Mesenchymal stem cell (in vitro differentiated cells and primary cell): Measurements from ENCODE around the gene ATP5MG.
A peak's percentile ranks its signal among the peaks of the same experiment; 100 is the strongest.

Experiments used
- DNase-seq: peaks from one replicate; pipeline ENCODE4 v3.0.0-alpha.2; 2013
- H2AFZ ChIP-seq: one replicate; pipeline ENCODE4 v1.6.1; 2013; ENCODE audit warnings: low read depth, mild to moderate bottlenecking, control low read depth, inconsistent platforms, low read length, moderate library complexity
- H2AK5ac ChIP-seq: 2 replicates; pipeline ENCODE4 v1.6.1; 2013; ENCODE audit warnings: low read length, moderate library complexity, mild to moderate bottlenecking, inconsistent platforms; ENCODE audit not compliant: severe bottlenecking
- H2BK120ac ChIP-seq: one replicate; pipeline ENCODE4 v1.6.1; 2013; ENCODE audit warnings: low read depth, mild to moderate bottlenecking, inconsistent platforms, low read length, moderate library complexity
- H2BK12ac ChIP-seq, 2 experiments: one replicate each; pipeline ENCODE4 v1.6.1; 2013; ENCODE audit warnings: inconsistent platforms in 2 of 2, low read length in 2 of 2, mild to moderate bottlenecking in 2 of 2, moderate library complexity in 2 of 2, control low read depth in 1 of 2
- H2BK15ac ChIP-seq: one replicate; pipeline ENCODE4 v1.6.1; 2013; ENCODE audit warnings: mild to moderate bottlenecking, low read depth, inconsistent platforms; ENCODE audit not compliant: poor library complexity, severe bottlenecking
- H2BK5ac ChIP-seq: 2 replicates; pipeline ENCODE4 v1.6.1; 2013; ENCODE audit warnings: low read depth, mild to moderate bottlenecking, low read length, control low read depth, inconsistent platforms; ENCODE audit not compliant: poor library complexity, severe bottlenecking
- H3K14ac ChIP-seq, 2 experiments: one replicate each; pipeline ENCODE4 v1.6.1; 2013; ENCODE audit warnings: inconsistent platforms in 2 of 2, low read length in 2 of 2, control low read depth in 1 of 2, mild to moderate bottlenecking in 1 of 2, moderate library complexity in 1 of 2
- H3K18ac ChIP-seq, 2 experiments: one replicate each; pipeline ENCODE4 v1.6.1; 2013; ENCODE audit warnings: inconsistent platforms in 2 of 2, low read length in 2 of 2, control low read depth in 1 of 2, low read depth in 1 of 2, mild to moderate bottlenecking in 1 of 2
- H3K23ac ChIP-seq, 2 experiments: one replicate each; pipeline ENCODE4 v1.6.1; 2013; ENCODE audit warnings: inconsistent platforms in 2 of 2, low read length in 2 of 2, mild to moderate bottlenecking in 2 of 2, moderate library complexity in 2 of 2, control low read depth in 1 of 2
- H3K27ac ChIP-seq: 2 replicates; pipeline ENCODE4 v1.5.1; 2013; ENCODE audit warnings: mild to moderate bottlenecking, moderate library complexity, low read length, control low read depth, inconsistent platforms; ENCODE audit not compliant: poor library complexity, severe bottlenecking
- H3K27me3 ChIP-seq, 2 experiments: 2 replicates each; pipeline versions ENCODE4 v1.6.1 to v1.7.0; 2013; ENCODE audit warnings: low read length in 2 of 2, mild to moderate bottlenecking in 2 of 2, moderate library complexity in 2 of 2, control low read depth in 1 of 2, inconsistent platforms in 1 of 2; ENCODE audit not compliant: control insufficient read depth in 1 of 2, insufficient read depth in 1 of 2
- H3K36me3 ChIP-seq, 2 experiments: 2 replicates each; pipeline versions ENCODE4 v1.6.1 to v1.7.0; 2013; ENCODE audit warnings: low read length in 2 of 2, control low read depth in 1 of 2, inconsistent platforms in 1 of 2, low read depth in 1 of 2, mild to moderate bottlenecking in 1 of 2; ENCODE audit not compliant: insufficient read depth in 2 of 2, control insufficient read depth in 1 of 2
- H3K4ac ChIP-seq, 2 experiments: one replicate each; pipeline ENCODE4 v1.6.1; 2013; ENCODE audit warnings: inconsistent platforms in 2 of 2, low read length in 2 of 2, mild to moderate bottlenecking in 2 of 2, moderate library complexity in 2 of 2, control low read depth in 1 of 2, low read depth in 1 of 2
- H3K4me1 ChIP-seq: 2 replicates; pipeline ENCODE4 v1.6.1; 2013; ENCODE audit warnings: low read depth, low read length, control low read depth; ENCODE audit not compliant: control insufficient read depth, insufficient read depth
- H3K4me2 ChIP-seq: 2 replicates; pipeline ENCODE4 v1.6.1; 2013; ENCODE audit warnings: low read length, mild to moderate bottlenecking, inconsistent platforms; ENCODE audit not compliant: poor library complexity, severe bottlenecking
- H3K4me3 ChIP-seq, 2 experiments: 2 replicates each; pipeline versions ENCODE4 v1.5.1 to v1.7.0; 2013; ENCODE audit warnings: low read length in 2 of 2, mild to moderate bottlenecking in 2 of 2, control low read depth in 1 of 2, low read depth in 1 of 2; ENCODE audit not compliant: insufficient read depth in 1 of 2
- H3K79me1 ChIP-seq: replicated peaks from 2 replicates; pipeline ENCODE4 v1.6.1; 2013; ENCODE audit warnings: mild to moderate bottlenecking, control low read depth, low read length, inconsistent platforms; ENCODE audit not compliant: poor library complexity, severe bottlenecking
- H3K9ac ChIP-seq: 2 replicates; pipeline ENCODE4 v1.7.0; 2013; ENCODE audit warnings: mild to moderate bottlenecking, low read length, moderate library complexity
- H3K9me3 ChIP-seq: 2 replicates; pipeline ENCODE4 v1.7.0; 2013; ENCODE audit warnings: mild to moderate bottlenecking, low read length; ENCODE audit not compliant: control insufficient read depth
- H4K8ac ChIP-seq: one replicate; pipeline ENCODE4 v1.6.1; 2013; ENCODE audit warnings: inconsistent platforms, mild to moderate bottlenecking, low read length, moderate library complexity
- H4K91ac ChIP-seq: one replicate; pipeline ENCODE4 v1.6.1; 2013; ENCODE audit warnings: mild to moderate bottlenecking, low read length, inconsistent platforms
- WGBS: methylation state at CpG from one replicate; pipeline ENCODE4 v1.1.7; 2013; ENCODE audit warnings: mixed read lengths; 5-methylcytosine and 5-hydroxymethylcytosine counted together

ATP5MG gene

GRCh38 chr11:118373263-118373662 lies 28.1 kb upstream of the ATP5MG start:
- no peak overlapping the region for H3K27ac ChIP-seq
- H4K91ac ChIP-seq = no peak overlapping the region
- no peak overlapping the region for H3K4me3 ChIP-seq
- H3K23ac ChIP-seq = no peak overlapping the region
- H4K8ac ChIP-seq = no peak overlapping the region
- no peak overlapping the region for H3K9ac ChIP-seq
- no peak overlapping the region for H2BK15ac ChIP-seq
- H3K14ac ChIP-seq = no peak overlapping the region
- H3K9me3 ChIP-seq = no peaks in the 10 kb centered on the region
- no peak overlapping the region for H2AFZ ChIP-seq
- no peak overlapping the region for H2BK5ac ChIP-seq
- H2AK5ac ChIP-seq = no peak overlapping the region
- H3K4me1 ChIP-seq = no peaks in the 10 kb centered on the region
- no peaks in the 10 kb centered on the region for H3K27me3 ChIP-seq
- no peak for DNase-seq
- H3K79me1 ChIP-seq = peaks cover 2% of the 10 kb centered on the region
- H3K36me3 ChIP-seq = peaks cover 32 to 93% of the 10 kb centered on the region in 2 experiments
- no peak overlapping the region for H3K4me2 ChIP-seq
- no peak overlapping the region for H3K4ac ChIP-seq
- 97% methylated on average over 2 of the region's 2 CpGs for WGBS
- H2BK12ac ChIP-seq = no peak overlapping the region
- H3K18ac ChIP-seq = no peak overlapping the region
- H2BK120ac ChIP-seq = no peak overlapping the region

DNA sequence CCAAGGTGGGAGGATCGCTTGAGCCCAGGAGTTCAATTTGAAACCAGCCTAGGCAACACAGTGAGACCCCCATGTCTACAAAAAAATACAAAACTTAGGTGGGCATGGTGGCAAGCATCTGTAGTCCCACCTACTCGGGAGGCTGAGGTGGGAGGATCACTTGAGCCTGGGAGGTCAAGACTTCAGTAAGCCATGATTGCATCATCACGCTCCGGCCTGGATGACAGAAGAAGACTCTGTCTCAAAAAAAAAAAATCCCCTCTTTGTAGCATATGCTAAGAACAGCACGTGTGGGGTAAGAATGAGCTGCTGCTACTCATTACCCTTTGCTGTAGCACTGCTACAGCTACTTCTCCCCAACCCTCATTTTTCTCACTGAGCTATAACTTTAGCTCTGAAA lies 27.5 kb upstream of the ATP5MG start:
- Histone ChIP-seq H3K14ac (no peak overlapping the region), H2BK5ac (no peak overlapping the region), H3K36me3 (peaks cover 32 to 93% of the 10 kb centered on the region in 2 experiments), H3K79me1 (no peaks in the 10 kb centered on the region), H4K91ac (no peak overlapping the region), H4K8ac (no peak overlapping the region), H3K18ac (no peak overlapping the region), H3K4ac (no peak overlapping the region), H3K9me3 (no peaks in the 10 kb centered on the region), H3K27me3 (no peaks in the 10 kb centered on the region), H2BK12ac (no peak overlapping the region), H3K27ac (no peak overlapping the region), H3K23ac (no peak overlapping the region), H3K4me3 (no peak overlapping the region), H3K9ac (peak overlapping the region; percentile 9), H2AK5ac (no peak overlapping the region), H2BK15ac (no peak overlapping the region), H3K4me1 (no peaks in the 10 kb centered on the region), H3K4me2 (no peak overlapping the region), H2AFZ (no peak overlapping the region), H2BK120ac (no peak overlapping the region)
- WGBS = 92% methylated on average over 5 of the region's 5 CpGs
- DNase-seq = no peak

DNA sequence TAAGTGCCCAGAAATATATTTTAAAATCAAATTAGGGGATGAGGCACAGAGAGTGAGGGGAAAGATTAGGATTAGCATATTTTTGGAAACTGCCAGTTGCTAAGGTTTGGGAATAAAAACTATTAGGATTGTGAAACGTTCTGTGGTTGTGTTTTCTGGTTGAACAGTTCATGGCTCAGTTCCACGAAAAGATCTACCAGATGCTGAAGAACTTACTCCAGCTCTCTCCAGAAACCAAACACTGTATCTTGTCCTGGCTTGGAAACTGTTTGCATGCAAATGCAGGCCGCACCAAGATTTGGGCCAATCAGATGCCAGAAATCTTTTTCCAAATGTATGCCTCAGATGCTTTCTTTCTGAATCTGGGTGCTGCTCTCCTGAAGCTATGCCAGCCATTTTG lies 26.7 kb upstream of the ATP5MG start:
- Histone ChIP-seq H3K4me3 (no peak overlapping the region), H3K9ac (peak overlapping the region; percentile 9), H3K23ac (no peak overlapping the region), H4K91ac (no peak overlapping the region), H3K4ac (no peak overlapping the region), H2AFZ (no peak overlapping the region), H3K4me2 (no peak overlapping the region), H3K4me1 (no peaks in the 10 kb centered on the region), H3K27me3 (no peaks in the 10 kb centered on the region), H3K9me3 (no peaks in the 10 kb centered on the region), H3K18ac (no peak overlapping the region), H2AK5ac (no peak overlapping the region), H3K79me1 (peaks cover 2% of the 10 kb centered on the region), H2BK12ac (no peak overlapping the region), H3K27ac (no peak overlapping the region), H4K8ac (no peak overlapping the region), H2BK15ac (no peak overlapping the region), H3K36me3 (peaks cover 36 to 93% of the 10 kb centered on the region in 2 experiments), H3K14ac (no peak overlapping the region), H2BK120ac (no peak overlapping the region), H2BK5ac (no peak overlapping the region)
- DNase-seq = no peak
- WGBS = 91% methylated on average over 3 of the region's 3 CpGs

DNA sequence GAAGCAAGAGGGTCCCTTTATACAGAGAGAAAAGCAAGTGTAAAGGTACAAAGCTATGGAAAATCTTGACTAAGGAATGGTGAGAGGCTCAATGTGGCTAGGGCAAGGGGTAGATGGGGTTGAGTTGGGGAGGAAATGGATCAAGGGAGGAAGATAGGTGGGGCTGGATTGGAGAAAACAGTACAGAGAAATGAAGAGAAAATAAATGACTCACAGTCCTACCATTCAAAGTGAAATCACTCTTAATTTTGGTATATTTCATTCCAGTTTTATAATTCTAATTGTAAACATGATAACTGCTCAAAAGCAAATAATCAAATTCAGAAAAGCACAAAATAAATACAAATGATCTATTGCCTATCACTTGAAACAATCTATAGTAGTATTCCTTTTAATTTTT lies 25.4 kb upstream of the ATP5MG start:
- no peak overlapping the region for H4K91ac ChIP-seq
- no peaks in the 10 kb centered on the region for H3K27me3 ChIP-seq
- H4K8ac ChIP-seq = no peak overlapping the region
- no peak for DNase-seq
- peaks cover 2% of the 10 kb centered on the region for H3K79me1 ChIP-seq
- H3K36me3 ChIP-seq = peaks cover 36 to 94% of the 10 kb centered on the region in 2 experiments
- H2BK15ac ChIP-seq = no peak overlapping the region
- no peaks in the 10 kb centered on the region for H3K9me3 ChIP-seq
- no peaks in the 10 kb centered on the region for H3K4me1 ChIP-seq
- H2AFZ ChIP-seq = no peak overlapping the region
- H3K9ac ChIP-seq = no peak overlapping the region
- H3K4ac ChIP-seq = no peak overlapping the region
- H2BK120ac ChIP-seq = no peak overlapping the region
- H2BK5ac ChIP-seq = no peak overlapping the region
- no peak overlapping the region for H2AK5ac ChIP-seq
- H3K4me3 ChIP-seq = no peak overlapping the region
- no peak overlapping the region for H3K4me2 ChIP-seq
- no peak overlapping the region for H3K14ac ChIP-seq
- no peak overlapping the region for H3K23ac ChIP-seq
- no peak overlapping the region for H3K27ac ChIP-seq
- no peak overlapping the region for H3K18ac ChIP-seq
- no peak overlapping the region for H2BK12ac ChIP-seq
